Small intestine (tissue), 7 donors: ENCODE data around the gene LAMB1. TPM values are rescaled to one million over a fixed set of nuclear protein-coding genes. Genes with fewer than 3 reads are reported as not detected.
A peak's percentile ranks its signal among the peaks of the same experiment; 100 is the strongest.
"Not testable (repeated sequence)": the region's sequence is repeated elsewhere in the genome, so short reads cannot be mapped to it uniquely, and the experiment has no call there.

Experiments
- DNase-seq, 2 donors: peaks; one replicate each; pipeline versions ENCODE4 v3.0.0 to v3.0.0-alpha.2; 2013
- FAIRE-seq: peaks from 2 replicates; lab custom pipeline; 2012; peaks lifted over from hg19 to GRCh38; lab: Jason Lieb, UNC
- H3K27ac ChIP-seq, 3 donors: one replicate each; pipeline ENCODE4 v1.5.1; 2013; ENCODE audit warnings: low read length in 2 of 3, mild to moderate bottlenecking in 2 of 3, control low read depth in 1 of 3, inconsistent platforms in 1 of 3, low read depth in 1 of 3, moderate library complexity in 1 of 3
- H3K27me3 ChIP-seq, 3 donors: one replicate each; pipeline ENCODE4 v1.6.1; 2013; ENCODE audit warnings: low read length in 3 of 3, inconsistent platforms in 1 of 3; ENCODE audit not compliant: control insufficient read depth in 3 of 3, insufficient read depth in 3 of 3
- H3K36me3 ChIP-seq, 3 donors: one replicate each; pipeline ENCODE4 v1.6.1; 2013; ENCODE audit warnings: low read length in 3 of 3, inconsistent platforms in 1 of 3, low read depth in 1 of 3, mild to moderate bottlenecking in 1 of 3, moderate library complexity in 1 of 3; ENCODE audit not compliant: control insufficient read depth in 3 of 3, insufficient read depth in 2 of 3
- H3K4me1 ChIP-seq, 3 donors: one replicate each; pipeline ENCODE4 v1.6.1; 2013; ENCODE audit warnings: low read length in 2 of 3, inconsistent platforms in 1 of 3, low read depth in 1 of 3, mild to moderate bottlenecking in 1 of 3, moderate library complexity in 1 of 3; ENCODE audit not compliant: control insufficient read depth in 3 of 3, insufficient read depth in 2 of 3
- H3K4me3 ChIP-seq, 3 donors: one replicate each; pipeline ENCODE4 v1.5.1; 2013; ENCODE audit warnings: low read length in 3 of 3, control low read depth in 1 of 3, inconsistent platforms in 1 of 3, low read depth in 1 of 3, mild to moderate bottlenecking in 1 of 3, moderate library complexity in 1 of 3
- H3K9me3 ChIP-seq, 2 donors: one replicate each; pipeline ENCODE4 v1.6.1; 2013; ENCODE audit warnings: low read depth in 1 of 2, low read length in 1 of 2; ENCODE audit not compliant: control insufficient read depth in 2 of 2, insufficient read depth in 1 of 2
- WGBS, 3 donors: extraction: QIAGEN DNeasy Blood & Tissue Kit; methylation state at CpG; one replicate each; pipeline ENCODE4 v1.1.7; 2013; 5-methylcytosine and 5-hydroxymethylcytosine counted together
- polyA plus RNA-seq, 4 donors: library from polyadenylated mRNA; stranded (reverse) in 3 of 4; unstranded in 1 of 4; fragments of 200-250 nt in 3 of 4; fragments of 120-200 nt in 1 of 4; gene quantifications; one replicate each; pipeline versions ENCODE4 v1.2.1 to v1.2.3, GENCODE V29; 2013
- donor health status: healthy with polysubstance abuse.
- donor health status: control.
- donor health status: control.
- donor health status: Bipolar disorder and iron deficiency.
- donor health status: healthy.

Gene LAMB1
- polyA plus RNA-seq, 4 donors = 15.9 to 190 (median 71.5) TPM

- Histone ChIP-seq H3K9me3 (no peaks in the 10 kb centered on the region), H3K36me3 (peaks cover 9 to 69% (median 17%) of the 10 kb centered on the region in 3 donors), H3K4me1 (no peaks in the 10 kb centered on the region), H3K27me3 (no peaks in the 10 kb centered on the region), H3K27ac (peak overlapping the region in 1 of 3 donors; percentile 71), H3K4me3 (no peak overlapping the region)
- no peak for FAIRE-seq
- DNase-seq = no peak
- 81 to 84% (median 81%) methylated on average over 10 of the region's 10 CpGs for WGBS, 3 donors
Observed at GRCh38 chr7:107959527-107959898, 43.4 kb downstream of the LAMB1 start.

GRCh38 chr7:107958764-107959526 is 44.0 kb downstream of the LAMB1 start:
- Histone ChIP-seq H3K4me3 (no peak overlapping the region), H3K9me3 (no peaks in the 10 kb centered on the region), H3K36me3 (peaks cover 6 to 69% (median 17%) of the 10 kb centered on the region in 3 donors), H3K27ac (peak overlapping the region in 1 of 3 donors; percentile 71), H3K4me1 (no peaks in the 10 kb centered on the region), H3K27me3 (no peaks in the 10 kb centered on the region)
- no peak for DNase-seq
- WGBS, 3 donors = 76 to 88% (median 81%) methylated on average over 14 of the region's 14 CpGs
- no peak for FAIRE-seq

GRCh38 chr7:107957436-107957835 is 45.5 kb downstream of the LAMB1 start:
- Histone ChIP-seq H3K4me3 (no peak overlapping the region), H3K4me1 (no peaks in the 10 kb centered on the region), H3K27ac (no peak overlapping the region), H3K36me3 (peaks cover 4 to 75% (median 17%) of the 10 kb centered on the region in 3 donors), H3K9me3 (no peaks in the 10 kb centered on the region), H3K27me3 (no peaks in the 10 kb centered on the region)
- 81 to 90% (median 85%) methylated on average over 2 of the region's 2 CpGs for WGBS, 3 donors
- FAIRE-seq = no peak
- DNase-seq = no peak

GRCh38 chr7:107956950-107957349 is 46.0 kb downstream of the LAMB1 start:
- H3K9me3 ChIP-seq, DNase-seq, H3K4me3 ChIP-seq, H3K4me1 ChIP-seq, H3K27me3 ChIP-seq, H3K27ac ChIP-seq, FAIRE-seq: not testable (repeated sequence)
- 94 to 98% (median 97%) methylated on average over 4 of the region's 4 CpGs for WGBS, 3 donors
- peaks cover 2 to 74% (median 19%) of the 10 kb centered on the region in 3 donors for H3K36me3 ChIP-seq

GRCh38 chr7:107955394-107955793 is 47.6 kb downstream of the LAMB1 start:
- no peaks in the 10 kb centered on the region for H3K9me3 ChIP-seq
- peaks cover 2 to 74% (median 24%) of the 10 kb centered on the region in 3 donors for H3K36me3 ChIP-seq
- H3K27ac ChIP-seq = no peak overlapping the region
- DNase-seq = no peak
- no peaks in the 10 kb centered on the region for H3K4me1 ChIP-seq
- no peaks in the 10 kb centered on the region for H3K27me3 ChIP-seq
- 82 to 88% (median 87%) methylated on average over 5 of the region's 5 CpGs for WGBS, 3 donors
- no peak for FAIRE-seq
- no peak overlapping the region for H3K4me3 ChIP-seq

- peaks cover 0 to 3% (median 2%) of the 10 kb centered on the region in 3 donors for H3K4me1 ChIP-seq
- DNase-seq = no peak
- no peaks in the 10 kb centered on the region for H3K9me3 ChIP-seq
- no peaks in the 10 kb centered on the region for H3K27me3 ChIP-seq
- WGBS, 3 donors = 82 to 98% (median 92%) methylated on average over 2 of the region's 2 CpGs
- H3K4me3 ChIP-seq = no peak overlapping the region
- FAIRE-seq = no peak
- peaks cover 0 to 65% (median 24%) of the 10 kb centered on the region in 3 donors for H3K36me3 ChIP-seq
- H3K27ac ChIP-seq = no peak overlapping the region
Observed at GRCh38 chr7:107953924-107954303, 49.0 kb downstream of the LAMB1 start.

DNA sequence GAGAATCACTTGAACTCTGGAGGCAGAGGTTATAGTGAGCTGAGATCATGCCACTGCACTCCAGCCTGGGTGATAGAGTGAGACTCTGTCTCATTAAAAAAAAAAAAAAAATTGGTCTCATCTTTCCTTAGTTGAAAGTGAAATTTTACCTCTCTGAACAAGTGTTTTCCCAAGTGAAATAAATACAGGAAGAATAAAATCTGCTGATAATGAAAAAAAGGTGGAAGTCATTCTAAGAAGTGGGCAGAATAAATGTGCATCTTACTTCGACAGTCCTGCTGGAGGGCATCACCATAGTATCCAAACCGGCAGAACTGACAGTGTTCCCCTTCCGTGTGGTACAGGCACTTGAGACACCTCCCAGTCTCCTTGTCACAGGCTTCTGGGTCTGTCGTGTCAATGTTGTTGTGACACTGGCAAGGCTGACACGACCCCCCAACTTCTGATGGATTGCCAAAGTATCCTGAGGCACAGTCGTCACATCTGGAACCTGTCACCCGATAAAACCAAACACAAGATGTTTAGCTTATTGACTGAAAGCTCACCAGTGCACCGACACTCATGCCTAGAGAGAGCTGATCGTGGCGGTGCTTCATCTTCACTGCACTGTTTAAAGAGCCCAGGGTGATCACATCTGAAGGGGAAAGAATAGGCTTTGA is 49.6 kb downstream of the LAMB1 start:
- FAIRE-seq (no peak), DNase-seq (no peak)
- Histone ChIP-seq H3K27me3 (no peaks in the 10 kb centered on the region), H3K27ac (no peak overlapping the region), H3K36me3 (peaks cover 0 to 65% (median 23%) of the 10 kb centered on the region in 3 donors), H3K9me3 (no peaks in the 10 kb centered on the region), H3K4me1 (peaks cover 0 to 6% (median 2%) of the 10 kb centered on the region in 3 donors), H3K4me3 (no peak overlapping the region)
- 71 to 82% (median 82%) methylated on average over 10 of the region's 10 CpGs for WGBS, 3 donors

DNA sequence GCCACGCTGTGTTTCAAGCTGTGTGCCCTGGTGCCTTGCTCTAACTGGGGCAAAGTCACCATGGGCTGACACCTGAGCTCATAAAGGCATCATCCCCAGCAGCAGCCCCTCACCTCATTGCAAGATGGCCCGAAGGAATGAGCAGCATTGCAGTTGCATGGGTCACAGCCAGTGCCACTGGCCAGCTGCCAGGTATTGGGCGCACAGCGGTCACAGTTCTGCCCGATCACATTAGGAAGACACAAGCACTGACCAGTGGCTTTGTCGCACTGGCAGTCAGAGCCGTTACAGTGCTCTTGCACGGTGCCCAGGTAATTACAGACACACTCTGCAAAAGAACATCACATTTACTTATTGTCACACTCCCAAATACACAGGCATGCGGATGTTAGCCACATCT is 51.1 kb downstream of the LAMB1 start:
- peaks cover 0 to 68% (median 20%) of the 10 kb centered on the region in 3 donors for H3K36me3 ChIP-seq
- H3K4me1 ChIP-seq = peaks cover 0 to 7% (median 5%) of the 10 kb centered on the region in 3 donors
- no peak overlapping the region for H3K4me3 ChIP-seq
- H3K9me3 ChIP-seq = no peaks in the 10 kb centered on the region
- no peak overlapping the region for H3K27ac ChIP-seq
- no peaks in the 10 kb centered on the region for H3K27me3 ChIP-seq
- 87 to 92% (median 91%) methylated on average over 9 of the region's 9 CpGs for WGBS, 3 donors
- no peak for DNase-seq
- no peak for FAIRE-seq
